Measurements from ENCODE around the gene KRT8. TPM values are rescaled to one million over a fixed set of nuclear protein-coding genes. Genes with fewer than 3 reads are reported as not detected.
A peak's percentile ranks its signal among the peaks of the same experiment; 100 is the strongest.

Gene KRT8
- total and polyA plus RNA-seq, 2 of the 13 experiments (the other 11 are each of a cell fraction or from before 2014, with no cell fraction given) = 498 to 718 TPM

DNA sequence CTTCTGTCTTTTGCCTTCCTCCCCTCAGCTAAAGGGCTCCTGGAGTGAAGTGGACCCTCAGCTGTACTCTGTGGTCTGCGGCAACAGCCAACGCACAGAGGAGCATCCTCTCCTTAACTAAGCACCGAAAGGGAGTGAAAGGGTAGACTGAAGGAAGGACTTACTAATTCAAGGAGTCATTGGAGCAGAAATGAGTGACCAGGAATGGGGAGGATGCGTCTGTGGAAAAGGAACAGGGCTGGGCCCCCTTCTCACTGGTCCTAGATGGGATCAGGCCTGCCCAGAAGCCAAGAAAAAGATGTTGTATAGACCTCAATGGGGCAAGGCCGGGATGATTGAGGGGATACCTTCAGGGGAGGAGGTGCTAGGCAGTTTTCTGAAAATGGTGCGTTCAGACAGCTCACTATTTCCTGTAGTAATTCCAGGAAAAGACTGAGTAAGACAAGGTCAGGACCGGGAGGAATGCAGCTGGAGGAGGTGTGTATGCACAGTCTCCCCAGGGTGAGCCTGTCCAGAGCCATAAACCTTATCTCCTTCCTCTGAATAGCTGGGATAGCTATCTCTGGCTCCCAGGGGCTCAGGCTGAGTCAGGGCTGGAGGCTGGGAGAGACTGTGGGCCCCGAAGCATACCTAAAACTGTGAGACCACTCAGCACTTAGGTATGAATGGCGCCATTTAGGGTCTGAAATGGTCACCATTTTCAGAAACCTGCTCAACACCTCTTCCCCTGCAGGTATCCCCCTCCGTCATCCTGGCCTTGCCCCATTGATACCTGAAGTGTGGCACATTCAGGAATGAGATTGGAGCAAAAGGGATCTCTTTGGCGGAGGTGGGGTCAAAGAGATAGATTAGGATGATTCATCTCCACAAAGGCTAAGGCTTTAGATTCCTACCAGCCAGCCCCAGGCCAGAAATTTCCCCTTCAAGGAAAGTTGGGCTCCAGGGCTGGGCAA lies 20.2 kb upstream of the KRT8 start (continued):
- no peak for TF ChIP-seq NR2F1 (CRISPR knock-in tag; IDR thresholded peaks at IDR 0.05)
- no peak for TF ChIP-seq SIN3B (IDR thresholded peaks at IDR 0.05; ENCODE audit: low read length)
- TF ChIP-seq ZNF235 (CRISPR knock-in tag; IDR thresholded peaks at IDR 0.05; ENCODE audit: borderline replicate concordance) = no peak
- TF ChIP-seq ZNF761 (CRISPR knock-in tag; conservative IDR thresholded peaks at IDR 0.05) = 0 out of 2 replicates have a peak, but pooled peaks have one; percentile 3
- 0 out of 2 replicates have a peak, but pooled peaks have one; percentile 1 for TF ChIP-seq PHF8 (CRISPR knock-in tag; IDR thresholded peaks at IDR 0.05)
- TF ChIP-seq, protein P1, sequence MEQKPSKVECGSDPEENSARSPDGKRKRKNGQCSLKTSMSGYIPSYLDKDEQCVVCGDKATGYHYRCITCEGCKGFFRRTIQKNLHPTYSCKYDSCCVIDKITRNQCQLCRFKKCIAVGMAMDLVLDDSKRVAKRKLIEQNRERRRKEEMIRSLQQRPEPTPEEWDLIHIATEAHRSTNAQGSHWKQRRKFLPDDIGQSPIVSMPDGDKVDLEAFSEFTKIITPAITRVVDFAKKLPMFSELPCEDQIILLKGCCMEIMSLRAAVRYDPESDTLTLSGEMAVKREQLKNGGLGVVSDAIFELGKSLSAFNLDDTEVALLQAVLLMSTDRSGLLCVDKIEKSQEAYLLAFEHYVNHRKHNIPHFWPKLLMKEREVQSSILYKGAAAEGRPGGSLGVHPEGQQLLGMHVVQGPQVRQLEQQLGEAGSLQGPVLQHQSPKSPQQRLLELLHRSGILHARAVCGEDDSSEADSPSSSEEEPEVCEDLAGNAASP (CRISPR knock-in tag; IDR thresholded peaks at IDR 0.05; ENCODE audit: borderline replicate concordance) = 0 out of 2 replicates have a peak, but pooled peaks have one; percentile 23
- TF ChIP-seq MEF2D (CRISPR knock-in tag; IDR thresholded peaks at IDR 0.05) = no peak
- peak; percentile 62; the same call in 1 of the 2 replicates for TF ChIP-seq KDM1A (CRISPR knock-in tag; IDR thresholded peaks at IDR 0.05)
- TF ChIP-seq, protein P2, sequence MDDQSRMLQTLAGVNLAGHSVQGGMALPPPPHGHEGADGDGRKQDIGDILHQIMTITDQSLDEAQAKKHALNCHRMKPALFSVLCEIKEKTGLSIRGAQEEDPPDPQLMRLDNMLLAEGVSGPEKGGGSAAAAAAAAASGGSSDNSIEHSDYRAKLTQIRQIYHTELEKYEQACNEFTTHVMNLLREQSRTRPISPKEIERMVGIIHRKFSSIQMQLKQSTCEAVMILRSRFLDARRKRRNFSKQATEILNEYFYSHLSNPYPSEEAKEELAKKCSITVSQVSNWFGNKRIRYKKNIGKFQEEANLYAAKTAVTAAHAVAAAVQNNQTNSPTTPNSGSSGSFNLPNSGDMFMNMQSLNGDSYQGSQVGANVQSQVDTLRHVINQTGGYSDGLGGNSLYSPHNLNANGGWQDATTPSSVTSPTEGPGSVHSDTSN (CRISPR knock-in tag; IDR thresholded peaks at IDR 0.05; ENCODE audit: borderline replicate concordance) = no peak
- no peak for TF ChIP-seq RFXANK (CRISPR knock-in tag; IDR thresholded peaks at IDR 0.05)
- TF ChIP-seq ZMYM3 (CRISPR knock-in tag; IDR thresholded peaks at IDR 0.05) = peak; percentile 71; the same call in 1 of the 2 replicates
- no peak for TF ChIP-seq HMG20B (CRISPR knock-in tag; conservative IDR thresholded peaks at IDR 0.05)
- no peak for TF ChIP-seq KDM3A (CRISPR knock-in tag; IDR thresholded peaks at IDR 0.05; ENCODE audit: low read depth)
- no peak for TF ChIP-seq ZKSCAN8 (CRISPR knock-in tag; IDR thresholded peaks at IDR 0.05; ENCODE audit: borderline replicate concordance)
- TF ChIP-seq, protein P3, sequence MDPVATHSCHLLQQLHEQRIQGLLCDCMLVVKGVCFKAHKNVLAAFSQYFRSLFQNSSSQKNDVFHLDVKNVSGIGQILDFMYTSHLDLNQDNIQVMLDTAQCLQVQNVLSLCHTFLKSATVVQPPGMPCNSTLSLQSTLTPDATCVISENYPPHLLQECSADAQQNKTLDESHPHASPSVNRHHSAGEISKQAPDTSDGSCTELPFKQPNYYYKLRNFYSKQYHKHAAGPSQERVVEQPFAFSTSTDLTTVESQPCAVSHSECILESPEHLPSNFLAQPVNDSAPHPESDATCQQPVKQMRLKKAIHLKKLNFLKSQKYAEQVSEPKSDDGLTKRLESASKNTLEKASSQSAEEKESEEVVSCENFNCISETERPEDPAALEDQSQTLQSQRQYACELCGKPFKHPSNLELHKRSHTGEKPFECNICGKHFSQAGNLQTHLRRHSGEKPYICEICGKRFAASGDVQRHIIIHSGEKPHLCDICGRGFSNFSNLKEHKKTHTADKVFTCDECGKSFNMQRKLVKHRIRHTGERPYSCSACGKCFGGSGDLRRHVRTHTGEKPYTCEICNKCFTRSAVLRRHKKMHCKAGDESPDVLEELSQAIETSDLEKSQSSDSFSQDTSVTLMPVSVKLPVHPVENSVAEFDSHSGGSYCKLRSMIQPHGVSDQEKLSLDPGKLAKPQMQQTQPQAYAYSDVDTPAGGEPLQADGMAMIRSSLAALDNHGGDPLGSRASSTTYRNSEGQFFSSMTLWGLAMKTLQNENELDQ (CRISPR knock-in tag; IDR thresholded peaks at IDR 0.05; ENCODE audit: borderline replicate concordance) = no peak
- no peak; a peak in 1 of 4 replicates for TF ChIP-seq EP300 (IDR thresholded peaks at IDR 0.05; ENCODE audit: low read depth in 2 of 2, low read length in 2 of 2)
- peak; percentile 61; the same call in 1 of the 2 replicates for TF ChIP-seq EP300 (CRISPR knock-in tag; IDR thresholded peaks at IDR 0.05; ENCODE audit: borderline replicate concordance)
- TF ChIP-seq ZNF644 (CRISPR knock-in tag; IDR thresholded peaks at IDR 0.05; ENCODE audit: low read depth) = no peak
- TF ChIP-seq MED13 (CRISPR knock-in tag; IDR thresholded peaks at IDR 0.05) = no peak
- TF ChIP-seq, protein P4, sequence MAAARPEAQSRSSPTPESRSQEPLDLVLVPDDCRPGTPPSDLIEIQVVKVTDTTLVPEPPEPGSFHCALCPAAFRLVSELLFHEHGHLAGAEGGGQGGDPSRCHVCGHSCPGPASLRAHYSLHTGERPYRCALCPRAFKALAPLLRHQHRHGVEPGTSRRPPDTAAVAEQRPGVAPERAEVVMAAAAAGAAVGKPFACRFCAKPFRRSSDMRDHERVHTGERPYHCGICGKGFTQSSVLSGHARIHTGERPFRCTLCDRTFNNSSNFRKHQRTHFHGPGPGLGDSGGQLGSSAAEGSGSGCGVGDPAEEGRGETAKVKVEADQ (CRISPR knock-in tag; IDR thresholded peaks at IDR 0.05; ENCODE audit: borderline replicate concordance) = 0 out of 2 replicates have a peak, but pooled peaks have one; percentile 39
- no peak for TF ChIP-seq ZNF34 (CRISPR knock-in tag; IDR thresholded peaks at IDR 0.05; ENCODE audit: borderline replicate concordance)
- TF ChIP-seq, protein P5, sequence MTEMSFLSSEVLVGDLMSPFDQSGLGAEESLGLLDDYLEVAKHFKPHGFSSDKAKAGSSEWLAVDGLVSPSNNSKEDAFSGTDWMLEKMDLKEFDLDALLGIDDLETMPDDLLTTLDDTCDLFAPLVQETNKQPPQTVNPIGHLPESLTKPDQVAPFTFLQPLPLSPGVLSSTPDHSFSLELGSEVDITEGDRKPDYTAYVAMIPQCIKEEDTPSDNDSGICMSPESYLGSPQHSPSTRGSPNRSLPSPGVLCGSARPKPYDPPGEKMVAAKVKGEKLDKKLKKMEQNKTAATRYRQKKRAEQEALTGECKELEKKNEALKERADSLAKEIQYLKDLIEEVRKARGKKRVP (CRISPR knock-in tag; IDR thresholded peaks at IDR 0.05) = no peak
